Osteoblast (primary cell): ENCODE data around the gene LRP1B. TPM values are rescaled to one million over a fixed set of nuclear protein-coding genes. Genes with fewer than 3 reads are reported as not detected.

ENCODE experiments used
- DNase-seq: peaks from one replicate; pipeline ENCODE4 v3.0.0; 2011; ENCODE audit warnings: low spot score, mixed read lengths; ENCODE audit not compliant: insufficient read length; ENCODE audit errors: missing footprints
- H2AFZ ChIP-seq: 2 replicates; pipeline ENCODE4 v1.6.0; 2011; ENCODE audit warnings: mild to moderate bottlenecking, low read length
- H3K27ac ChIP-seq: 2 replicates; pipeline ENCODE4 v1.5.1; 2011; ENCODE audit warnings: mild to moderate bottlenecking, low read depth, low read length, moderate library complexity
- H3K27me3 ChIP-seq: 2 replicates; pipeline ENCODE4 v1.6.0; 2012; ENCODE audit warnings: mild to moderate bottlenecking, control low read depth, inconsistent platforms, low read length, moderate library complexity; ENCODE audit not compliant: insufficient read depth
- H3K36me3 ChIP-seq: 2 replicates; pipeline ENCODE4 v1.5.1; 2011; ENCODE audit warnings: mild to moderate bottlenecking, low read length, control low read depth, moderate library complexity; ENCODE audit not compliant: insufficient read depth
- H3K4me1 ChIP-seq: 2 replicates; pipeline ENCODE4 v1.5.1; 2011; ENCODE audit warnings: mild to moderate bottlenecking, low read length, control low read depth, moderate library complexity; ENCODE audit not compliant: insufficient read depth
- H3K4me2 ChIP-seq: 2 replicates; pipeline ENCODE4 v1.6.0; 2011; ENCODE audit warnings: mild to moderate bottlenecking, low read length; ENCODE audit not compliant: insufficient read depth
- H3K4me3 ChIP-seq: fragments of 200-600 bp; sonication (generic); 3 replicates; pipeline ENCODE4 v1.5.1; 2012; ENCODE audit warnings: mild to moderate bottlenecking, low read length, inconsistent platforms; ENCODE audit not compliant: insufficient read depth
- H3K79me2 ChIP-seq: 2 replicates; pipeline ENCODE4 v1.6.0; 2012; ENCODE audit warnings: mild to moderate bottlenecking, low read length, control low read depth, inconsistent platforms; ENCODE audit not compliant: insufficient read depth
- H3K9me3 ChIP-seq: 2 replicates; pipeline ENCODE4 v1.5.1; 2011; ENCODE audit warnings: low read depth, low read length, control low read depth
- H4K20me1 ChIP-seq: 2 replicates; pipeline ENCODE4 v1.6.0; 2012; ENCODE audit warnings: mild to moderate bottlenecking, low read length, control low read depth; ENCODE audit not compliant: insufficient read depth
- total RNA-seq: library from RNA; depleted of rRNA; stranded (reverse); fragments of >200 nt; gene quantifications from 2 replicates; pipeline ENCODE4 v1.2.3, GENCODE V29; 2012
- TF ChIP-seq, protein P1 (sequence below): IDR thresholded peaks from 2 replicates; pipeline ENCODE4 v1.5.1; 2011; ENCODE audit warnings: mild to moderate bottlenecking, low read depth, low read length, moderate library complexity; ENCODE audit errors: extremely low read depth

LRP1B gene
- total RNA-seq, 1 donor, result not detected

DNA sequence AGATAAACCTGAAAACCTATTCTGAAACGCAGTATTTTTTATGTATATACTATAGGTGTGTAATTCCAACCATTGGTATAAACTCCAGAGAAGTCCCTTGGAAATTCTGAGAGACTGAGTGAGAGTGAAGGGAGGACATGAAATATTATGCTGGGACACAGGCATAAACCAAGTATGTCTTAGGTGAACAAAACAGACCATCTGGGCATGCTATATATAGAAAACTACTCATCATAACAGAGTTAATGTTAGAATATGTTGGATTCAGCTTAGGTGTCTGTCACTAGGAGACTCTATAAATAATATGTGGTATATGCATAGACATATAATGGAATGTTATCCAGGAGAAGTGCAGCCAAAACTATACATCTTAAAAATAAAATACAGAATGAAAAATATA is 282.6 kb downstream of the LRP1B start:
- TF ChIP-seq, protein P1, sequence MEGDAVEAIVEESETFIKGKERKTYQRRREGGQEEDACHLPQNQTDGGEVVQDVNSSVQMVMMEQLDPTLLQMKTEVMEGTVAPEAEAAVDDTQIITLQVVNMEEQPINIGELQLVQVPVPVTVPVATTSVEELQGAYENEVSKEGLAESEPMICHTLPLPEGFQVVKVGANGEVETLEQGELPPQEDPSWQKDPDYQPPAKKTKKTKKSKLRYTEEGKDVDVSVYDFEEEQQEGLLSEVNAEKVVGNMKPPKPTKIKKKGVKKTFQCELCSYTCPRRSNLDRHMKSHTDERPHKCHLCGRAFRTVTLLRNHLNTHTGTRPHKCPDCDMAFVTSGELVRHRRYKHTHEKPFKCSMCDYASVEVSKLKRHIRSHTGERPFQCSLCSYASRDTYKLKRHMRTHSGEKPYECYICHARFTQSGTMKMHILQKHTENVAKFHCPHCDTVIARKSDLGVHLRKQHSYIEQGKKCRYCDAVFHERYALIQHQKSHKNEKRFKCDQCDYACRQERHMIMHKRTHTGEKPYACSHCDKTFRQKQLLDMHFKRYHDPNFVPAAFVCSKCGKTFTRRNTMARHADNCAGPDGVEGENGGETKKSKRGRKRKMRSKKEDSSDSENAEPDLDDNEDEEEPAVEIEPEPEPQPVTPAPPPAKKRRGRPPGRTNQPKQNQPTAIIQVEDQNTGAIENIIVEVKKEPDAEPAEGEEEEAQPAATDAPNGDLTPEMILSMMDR, result no peak
- H3K4me3 ChIP-seq, result no peak overlapping the region
- DNase-seq, result no peak
- no peaks in the 10 kb centered on the region for H3K79me2 ChIP-seq
- H3K9me3 ChIP-seq, result no peaks in the 10 kb centered on the region
- H3K4me1 ChIP-seq, result no peaks in the 10 kb centered on the region
- no peak overlapping the region for H3K27ac ChIP-seq
- H4K20me1 ChIP-seq, result no peaks in the 10 kb centered on the region
- no peaks in the 10 kb centered on the region for H3K27me3 ChIP-seq
- H3K36me3 ChIP-seq, result no peaks in the 10 kb centered on the region
- no peak overlapping the region for H3K4me2 ChIP-seq
- no peak overlapping the region for H2AFZ ChIP-seq

DNA sequence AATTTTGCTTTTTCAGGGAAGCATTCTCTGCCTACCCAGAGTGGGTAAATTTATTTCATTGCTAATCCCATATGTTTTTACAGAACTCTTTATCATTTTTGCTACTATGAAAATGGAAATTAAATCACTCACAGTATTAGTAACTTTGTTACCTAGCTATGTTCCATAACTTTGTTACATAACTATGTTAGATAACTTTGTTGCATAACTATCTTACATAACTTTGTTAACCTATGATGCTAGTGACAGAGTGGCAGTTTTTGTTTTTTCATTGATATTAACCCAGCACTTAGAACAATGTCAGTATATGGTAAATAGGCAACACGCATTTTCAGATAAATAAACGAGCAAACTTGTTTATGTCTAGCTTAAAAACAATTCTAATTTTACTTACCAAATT is 286.6 kb downstream of the LRP1B start:
- H3K4me1 ChIP-seq, result no peaks in the 10 kb centered on the region
- H3K27ac ChIP-seq, result no peak overlapping the region
- TF ChIP-seq, protein P1, result no peak

DNA sequence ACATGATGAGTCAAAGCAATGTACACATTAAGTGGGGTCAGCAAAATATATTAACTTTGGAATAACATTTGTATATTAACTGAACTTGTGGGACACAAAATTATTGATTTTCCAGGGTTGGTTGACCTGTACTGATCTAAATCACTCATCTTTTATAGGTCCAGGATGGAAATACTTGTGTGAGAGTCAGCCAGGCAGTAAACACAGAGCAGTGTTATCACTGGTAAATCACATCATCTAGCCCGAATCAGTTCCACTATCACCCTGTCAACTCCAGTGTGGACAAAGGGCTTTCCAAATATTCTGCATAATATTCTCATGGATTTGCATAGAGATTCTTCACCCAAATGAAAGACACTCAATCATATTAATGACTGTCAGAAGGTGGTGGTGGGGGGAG is 295.7 kb downstream of the LRP1B start:
- no peaks in the 10 kb centered on the region for H3K9me3 ChIP-seq
- TF ChIP-seq, protein P1, result no peak
- H3K27ac ChIP-seq, result no peak overlapping the region

More for the DNA sequence above, 286.6 kb downstream of the LRP1B start:
- Histone ChIP-seq H2AFZ (no peak overlapping the region), H3K79me2 (no peaks in the 10 kb centered on the region), H3K4me3 (no peak overlapping the region), H3K36me3 (no peaks in the 10 kb centered on the region), H4K20me1 (no peaks in the 10 kb centered on the region), H3K9me3 (no peaks in the 10 kb centered on the region), H3K27me3 (no peaks in the 10 kb centered on the region), H3K4me2 (no peak overlapping the region)
- DNase-seq, result no peak

DNA sequence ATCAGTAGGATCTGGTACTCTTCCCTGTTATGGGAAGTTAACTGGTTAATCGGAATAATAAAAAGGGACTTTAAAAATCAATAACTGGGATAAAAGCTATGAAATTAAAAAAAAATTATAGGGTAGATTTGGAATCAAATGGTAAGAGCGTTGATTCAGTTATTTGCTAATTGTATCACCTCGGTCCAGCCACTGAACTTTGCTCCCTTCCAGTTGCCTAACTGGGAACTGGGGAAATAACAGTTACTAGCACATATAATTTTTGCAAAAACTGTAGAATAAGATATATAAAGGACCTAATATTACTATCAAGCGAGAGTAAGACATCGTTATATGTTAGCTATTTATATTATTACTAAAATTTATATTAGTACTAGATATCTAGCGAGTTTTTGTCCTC is 302.1 kb downstream of the LRP1B start:
- H2AFZ ChIP-seq, result no peak overlapping the region
- no peaks in the 10 kb centered on the region for H3K27me3 ChIP-seq
- no peaks in the 10 kb centered on the region for H4K20me1 ChIP-seq
- no peak overlapping the region for H3K27ac ChIP-seq
- H3K36me3 ChIP-seq, result no peaks in the 10 kb centered on the region
- H3K79me2 ChIP-seq, result no peaks in the 10 kb centered on the region
- H3K4me1 ChIP-seq, result no peaks in the 10 kb centered on the region
- TF ChIP-seq, protein P1, result no peak
- DNase-seq, result no peak
- no peaks in the 10 kb centered on the region for H3K9me3 ChIP-seq
- no peak overlapping the region for H3K4me2 ChIP-seq
- H3K4me3 ChIP-seq, result no peak overlapping the region

More for the DNA sequence above, 295.7 kb downstream of the LRP1B start:
- H3K79me2 ChIP-seq, result no peaks in the 10 kb centered on the region
- no peak overlapping the region for H2AFZ ChIP-seq
- H3K4me2 ChIP-seq, result no peak overlapping the region
- no peaks in the 10 kb centered on the region for H3K27me3 ChIP-seq
- DNase-seq, result no peak
- H3K4me1 ChIP-seq, result no peaks in the 10 kb centered on the region
- no peak overlapping the region for H3K4me3 ChIP-seq
- no peaks in the 10 kb centered on the region for H3K36me3 ChIP-seq
- no peaks in the 10 kb centered on the region for H4K20me1 ChIP-seq
